H1 (cell line): ENCODE results near the gene UGGT2. TPM values are rescaled to one million over a fixed set of nuclear protein-coding genes. Genes with fewer than 3 reads are reported as not detected.

Source experiments
- CTCF ChIA-PET: fragments of 300-600 bp; sonication (Branson Sonifier 250); formaldehyde crosslinking; loops from one replicate; lab custom pipeline; 2021; ENCODE audit not compliant: partially characterized antibody; lab: Charles Lee
- POLR2A ChIA-PET: fragments of 300-600 bp; sonication (Branson Sonifier 250); formaldehyde crosslinking; loops from one replicate; lab custom pipeline; 2021; ENCODE audit warnings: inconsistent platforms; ENCODE audit not compliant: partially characterized antibody; lab: Charles Lee
- DNase-seq, 2 experiments: peaks; one replicate each; pipeline versions ENCODE4 v3.0.0 to v3.0.0-alpha.2; 2010 to 2022; ENCODE audit warnings: low spot score in 2 of 2, low read depth in 1 of 2, mixed read lengths in 1 of 2
- FAIRE-seq: peaks from 2 replicates; lab custom pipeline; 2011; peaks lifted over from hg19 to GRCh38; lab: Jason Lieb, UNC
- H2AFZ ChIP-seq: 2 replicates; pipeline ENCODE4 v1.8.1; 2012; ENCODE audit warnings: low read length, inconsistent platforms
- H2AK5ac ChIP-seq: 2 replicates; pipeline ENCODE4 v1.6.1; 2013; ENCODE audit warnings: low read depth, low read length
- H2BK120ac ChIP-seq: replicated peaks from 2 replicates; pipeline ENCODE3; 2013; ENCODE audit warnings: low read depth, low read length, inconsistent platforms
- H2BK12ac ChIP-seq: 2 replicates; pipeline ENCODE4 v1.6.1; 2013; ENCODE audit warnings: low read depth, low read length
- H2BK15ac ChIP-seq: 2 replicates; pipeline ENCODE4 v1.6.1; 2013; ENCODE audit warnings: low read length
- H2BK20ac ChIP-seq: 2 replicates; pipeline ENCODE4 v1.6.1; 2013; ENCODE audit warnings: low read length
- H2BK5ac ChIP-seq: 2 replicates; pipeline ENCODE4 v1.6.1; 2013; ENCODE audit warnings: low read depth, low read length
- H3K14ac ChIP-seq: 2 replicates; pipeline ENCODE4 v1.6.1; 2013; ENCODE audit warnings: inconsistent platforms; ENCODE audit not compliant: insufficient read length
- H3K18ac ChIP-seq: 2 replicates; pipeline ENCODE4 v1.6.1; 2013; ENCODE audit warnings: low read length; ENCODE audit errors: extremely low read depth
- H3K23ac ChIP-seq: 2 replicates; pipeline ENCODE4 v1.6.1; 2013; ENCODE audit warnings: inconsistent platforms; ENCODE audit not compliant: insufficient read length
- H3K23me2 ChIP-seq: 2 replicates; pipeline ENCODE4 v1.6.1; 2013; ENCODE audit warnings: low read depth, low read length
- H3K27ac ChIP-seq: 2 replicates; pipeline ENCODE4 v1.6.1; 2011; ENCODE audit warnings: low read depth, low read length, inconsistent platforms
- H3K27me3 ChIP-seq, 4 experiments: replicated peaks in 1 of 4; 1 replicate in 1 of 4; 2 replicates in 3 of 4; pipeline versions ENCODE4 v1.6.1 to v1.8.1; 2011 to 2013; ENCODE audit warnings: low read length in 3 of 4, mild to moderate bottlenecking in 3 of 4, inconsistent platforms in 2 of 4, mixed read lengths in 2 of 4, moderate library complexity in 1 of 4; ENCODE audit not compliant: control insufficient read depth in 3 of 4, insufficient read depth in 3 of 4; ENCODE audit errors: extremely low read depth in 1 of 4
- H3K36me3 ChIP-seq, 4 experiments: 2 replicates each; pipeline versions ENCODE4 v1.6.1 to v1.8.1; 2011 to 2013; ENCODE audit warnings: mild to moderate bottlenecking in 4 of 4, low read length in 3 of 4, moderate library complexity in 2 of 4, control low read depth in 1 of 4, inconsistent platforms in 1 of 4; ENCODE audit not compliant: insufficient read depth in 4 of 4, control insufficient read depth in 2 of 4
- H3K4ac ChIP-seq: replicated peaks from 2 replicates; pipeline ENCODE3; 2013; ENCODE audit warnings: low read length, low read depth, mixed read lengths, inconsistent platforms; ENCODE audit not compliant: insufficient read length
- H3K4me1 ChIP-seq, 4 experiments: replicated peaks in 1 of 4; 1 replicate in 1 of 4; 2 replicates in 3 of 4; pipeline versions ENCODE4 v1.6.1 to v1.8.1; 2011 to 2013; ENCODE audit warnings: low read length in 3 of 4, inconsistent platforms in 2 of 4, mixed read lengths in 1 of 4; ENCODE audit not compliant: insufficient read depth in 4 of 4, control insufficient read depth in 3 of 4
- H3K4me2 ChIP-seq, 2 experiments: 2 replicates each; pipeline versions ENCODE4 v1.6.1 to v1.8.1; 2011 to 2013; ENCODE audit warnings: low read depth in 2 of 2, low read length in 2 of 2, control low read depth in 1 of 2, inconsistent platforms in 1 of 2, mild to moderate bottlenecking in 1 of 2; ENCODE audit not compliant: insufficient read depth in 1 of 2
- H3K4me3 ChIP-seq, 4 experiments: fragments of 200-600, 300-600 bp in 1 of 4; sonication (generic), shearing (Covaris generic), sonication (Bioruptor Twin) in 1 of 4; 2 replicates each; pipeline versions ENCODE4 v1.5.1 to v1.8.1; 2011 to 2016; ENCODE audit warnings: low read length in 4 of 4, low read depth in 3 of 4, control low read depth in 2 of 4, inconsistent platforms in 2 of 4, mild to moderate bottlenecking in 2 of 4, mixed read lengths in 1 of 4, moderate library complexity in 1 of 4; ENCODE audit not compliant: insufficient read depth in 2 of 4; ENCODE audit errors: extremely low read depth in 1 of 4
- H3K56ac ChIP-seq: replicated peaks from 2 replicates; pipeline ENCODE3; 2013; ENCODE audit warnings: low read depth, mild to moderate bottlenecking, mixed read lengths, low read length, inconsistent platforms; ENCODE audit not compliant: insufficient read length
- H3K79me1 ChIP-seq: 2 replicates; pipeline ENCODE4 v1.6.1; 2013; ENCODE audit warnings: low read depth, low read length, control low read depth
- H3K79me2 ChIP-seq, 2 experiments: 2 replicates each; pipeline versions ENCODE4 v1.6.1 to v1.8.1; 2012 to 2013; ENCODE audit warnings: low read length in 2 of 2, mild to moderate bottlenecking in 2 of 2, inconsistent platforms in 1 of 2; ENCODE audit not compliant: insufficient read depth in 2 of 2, control insufficient read depth in 1 of 2
- H3K9ac ChIP-seq, 4 experiments: replicated peaks in 1 of 4; 1 replicate in 1 of 4; 2 replicates in 3 of 4; pipeline versions ENCODE4 v1.6.1 to v1.8.1; 2011 to 2013; ENCODE audit warnings: low read depth in 3 of 4, low read length in 3 of 4, control low read depth in 2 of 4, mild to moderate bottlenecking in 2 of 4, moderate library complexity in 2 of 4, inconsistent platforms in 1 of 4; ENCODE audit errors: extremely low read depth in 1 of 4
- H3K9me3 ChIP-seq, 2 experiments: 2 replicates each; pipeline versions ENCODE4 v1.6.1 to v1.8.1; 2012 to 2013; ENCODE audit warnings: mild to moderate bottlenecking in 2 of 2, moderate library complexity in 2 of 2, control low read depth in 1 of 2, inconsistent platforms in 1 of 2, low read depth in 1 of 2, low read length in 1 of 2, mixed read lengths in 1 of 2; ENCODE audit not compliant: insufficient read depth in 2 of 2
- H4K20me1 ChIP-seq, 2 experiments: replicated peaks in 1 of 2; 2 replicates each; pipeline versions ENCODE3 to v1.8.1; 2011 to 2013; ENCODE audit warnings: inconsistent platforms in 2 of 2, low read length in 2 of 2, mild to moderate bottlenecking in 1 of 2; ENCODE audit not compliant: insufficient read depth in 2 of 2, control insufficient read depth in 1 of 2
- H4K5ac ChIP-seq: 2 replicates; pipeline ENCODE4 v1.6.1; 2013; ENCODE audit warnings: low read length, low read depth, mixed read lengths, inconsistent platforms; ENCODE audit not compliant: insufficient read length
- H4K8ac ChIP-seq: 2 replicates; pipeline ENCODE4 v1.8.0; 2013; ENCODE audit warnings: mild to moderate bottlenecking, moderate library complexity, low read length, inconsistent platforms; ENCODE audit not compliant: insufficient read depth; ENCODE audit errors: extremely low read depth
- H4K91ac ChIP-seq: replicated peaks from 2 replicates; pipeline ENCODE3; 2013; ENCODE audit warnings: low read length, mixed read lengths, inconsistent platforms; ENCODE audit not compliant: insufficient read length
- CREB1 ChIP-seq: IDR thresholded peaks from 2 replicates; pipeline ENCODE4 v1.6.1; 2012; ENCODE audit warnings: inconsistent platforms
- WGBS, 2 experiments: shearing (Covaris generic) in 1 of 2; methylation state at CpG; one replicate each; pipeline versions ENCODE4 v1.1.6 to v1.1.7; 2013 to 2015; ENCODE audit warnings: low lambda C conversion rate in 2 of 2, mixed read lengths in 2 of 2, inconsistent platforms in 1 of 2, low coverage in 1 of 2, missing lambda C conversion rate in 1 of 2; ENCODE audit not compliant: insufficient replicate concordance in 2 of 2, insufficient coverage in 1 of 2, insufficient read length in 1 of 2; ENCODE audit errors: extremely low coverage in 1 of 2, missing lambda C conversion rate in 1 of 2; 5-methylcytosine and 5-hydroxymethylcytosine counted together
- polyA plus RNA-seq, 7 experiments: library from polyadenylated mRNA; depleted of rRNA in 3 of 7; stranded (reverse) in 5 of 7; unstranded in 2 of 7; fragments of >200 nt in 5 of 7; fragments of 200-250 nt in 2 of 7; gene quantifications; 1 replicate in 5 of 7; 2 replicates in 1 of 7; 4 replicates in 1 of 7; pipeline versions ENCODE4 v1.2.1 to v1.2.3, GENCODE V29; 2011 to 2013; ENCODE audit warnings: missing spikeins in 2 of 7, mixed read lengths in 2 of 7
- total RNA-seq: library from RNA; stranded (reverse); fragmentation: NEBNext Ultra II Directional; extraction: Animal tissue kit (Norgen Biotek cat#: 25700); gene quantifications from 2 replicates; pipeline ENCODE4 v1.2.1, GENCODE V29; 2021

Gene UGGT2
- total and polyA plus RNA-seq, 2 of the 8 experiments (the other 6 are each of a cell fraction or from before 2014, with no cell fraction given) = 5.9 to 25.1 TPM

DNA sequence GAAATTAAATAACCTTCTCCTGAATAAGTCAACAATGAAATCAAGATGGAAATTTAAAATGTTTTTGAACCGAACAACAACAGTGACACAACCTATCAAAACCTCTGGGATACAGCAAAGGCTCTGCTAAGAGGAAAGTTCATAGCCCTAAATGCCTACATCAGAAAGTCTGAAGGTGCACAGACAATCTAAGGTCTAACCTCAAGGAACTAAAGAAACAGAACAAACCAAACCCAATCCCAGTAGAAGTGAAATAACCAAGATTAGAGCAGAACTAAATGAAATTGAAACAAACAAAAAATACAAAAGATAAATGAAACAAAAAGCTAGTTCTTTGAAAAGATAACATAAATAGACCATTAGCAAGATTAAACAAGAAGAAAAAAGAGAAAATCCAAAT, 9.0 kb downstream of the UGGT2 start:
- H4K20me1 ChIP-seq = no peaks in the 10 kb centered on the region
- POLR2A ChIA-PET = interaction anchor here (1.4 kb wide), 1 partner anchor 9 kb away, joined by 3 read pairs; the partner anchor contains the start of gene UGGT2
- no peak for TF ChIP-seq CREB1

More for the DNA sequence above, 9.0 kb downstream of the UGGT2 start:
- Histone ChIP-seq H2BK12ac (no peak overlapping the region), H3K18ac (no peak overlapping the region), H3K23me2 (no peaks in the 10 kb centered on the region), H3K9ac (no peak overlapping the region), H3K9me3 (peaks cover 10 to 13% of the 10 kb centered on the region in 2 experiments), H2AK5ac (no peak overlapping the region), H3K56ac (no peak overlapping the region), H3K79me1 (peaks cover 2% of the 10 kb centered on the region), H3K14ac (no peak overlapping the region), H3K4me3 (no peak overlapping the region), H3K27ac (no peak overlapping the region), H2AFZ (no peak overlapping the region), H2BK20ac (no peak overlapping the region), H3K4me1 (peaks cover 0 to 8% (median 0%) of the 10 kb centered on the region in 4 experiments; a peak in 3 of 7 replicates), H2BK15ac (no peak overlapping the region), H3K27me3 (no peaks in the 10 kb centered on the region), H2BK5ac (no peak overlapping the region), H3K4me2 (no peak overlapping the region), H3K36me3 (peaks cover 0 to 3% (median 0%) of the 10 kb centered on the region in 4 experiments; a peak in 2 of 8 replicates), H4K8ac (no peak overlapping the region), H3K79me2 (peaks cover 0 to 86% of the 10 kb centered on the region in 2 experiments), H4K91ac (no peak overlapping the region), H3K23ac (no peak overlapping the region), H4K5ac (no peak overlapping the region), H2BK120ac (no peak overlapping the region), H3K4ac (no peak overlapping the region)
- DNase-seq (no peak), FAIRE-seq (no peak)
- CTCF ChIA-PET = interaction anchor here (1.9 kb wide), 1 partner anchor 14 kb away, joined by 5 read pairs; no protein-coding TSS in a partner anchor
- WGBS, 2 experiments = 90% methylated on average over 1 of the region's 1 CpG; no CpG with 5 or more reads in 1 of the 2 experiments
